H1 (cell line): ENCODE results near the gene C19orf73. TPM values are rescaled to one million over a fixed set of nuclear protein-coding genes. Genes with fewer than 3 reads are reported as not detected.
A peak's percentile ranks its signal among the peaks of the same experiment; 100 is the strongest.

Experiments used
- CTCF ChIA-PET: fragments of 300-600 bp; sonication (Branson Sonifier 250); formaldehyde crosslinking; loops from one replicate; lab custom pipeline; 2021; ENCODE audit not compliant: partially characterized antibody; lab: Charles Lee
- POLR2A ChIA-PET: fragments of 300-600 bp; sonication (Branson Sonifier 250); formaldehyde crosslinking; loops from one replicate; lab custom pipeline; 2021; ENCODE audit warnings: inconsistent platforms; ENCODE audit not compliant: partially characterized antibody; lab: Charles Lee
- DNase-seq, 2 experiments: peaks; one replicate each; pipeline versions ENCODE4 v3.0.0 to v3.0.0-alpha.2; 2010 to 2022; ENCODE audit warnings: low spot score in 2 of 2, low read depth in 1 of 2, mixed read lengths in 1 of 2
- FAIRE-seq: peaks from 2 replicates; lab custom pipeline; 2011; peaks lifted over from hg19 to GRCh38; lab: Jason Lieb, UNC
- H2AFZ ChIP-seq: 2 replicates; pipeline ENCODE4 v1.8.1; 2012; ENCODE audit warnings: low read length, inconsistent platforms
- H2AK5ac ChIP-seq: 2 replicates; pipeline ENCODE4 v1.6.1; 2013; ENCODE audit warnings: low read depth, low read length
- H2BK120ac ChIP-seq: replicated peaks from 2 replicates; pipeline ENCODE3; 2013; ENCODE audit warnings: low read depth, low read length, inconsistent platforms
- H2BK12ac ChIP-seq: 2 replicates; pipeline ENCODE4 v1.6.1; 2013; ENCODE audit warnings: low read depth, low read length
- H2BK15ac ChIP-seq: 2 replicates; pipeline ENCODE4 v1.6.1; 2013; ENCODE audit warnings: low read length
- H2BK20ac ChIP-seq: 2 replicates; pipeline ENCODE4 v1.6.1; 2013; ENCODE audit warnings: low read length
- H2BK5ac ChIP-seq: 2 replicates; pipeline ENCODE4 v1.6.1; 2013; ENCODE audit warnings: low read depth, low read length
- H3K14ac ChIP-seq: 2 replicates; pipeline ENCODE4 v1.6.1; 2013; ENCODE audit warnings: inconsistent platforms; ENCODE audit not compliant: insufficient read length
- H3K18ac ChIP-seq: 2 replicates; pipeline ENCODE4 v1.6.1; 2013; ENCODE audit warnings: low read length; ENCODE audit errors: extremely low read depth
- H3K23ac ChIP-seq: 2 replicates; pipeline ENCODE4 v1.6.1; 2013; ENCODE audit warnings: inconsistent platforms; ENCODE audit not compliant: insufficient read length
- H3K23me2 ChIP-seq: 2 replicates; pipeline ENCODE4 v1.6.1; 2013; ENCODE audit warnings: low read depth, low read length
- H3K27ac ChIP-seq: 2 replicates; pipeline ENCODE4 v1.6.1; 2011; ENCODE audit warnings: low read depth, low read length, inconsistent platforms
- H3K27me3 ChIP-seq, 4 experiments: replicated peaks in 1 of 4; 1 replicate in 1 of 4; 2 replicates in 3 of 4; pipeline versions ENCODE4 v1.6.1 to v1.8.1; 2011 to 2013; ENCODE audit warnings: low read length in 3 of 4, mild to moderate bottlenecking in 3 of 4, inconsistent platforms in 2 of 4, mixed read lengths in 2 of 4, moderate library complexity in 1 of 4; ENCODE audit not compliant: control insufficient read depth in 3 of 4, insufficient read depth in 3 of 4; ENCODE audit errors: extremely low read depth in 1 of 4
- H3K36me3 ChIP-seq, 4 experiments: 2 replicates each; pipeline versions ENCODE4 v1.6.1 to v1.8.1; 2011 to 2013; ENCODE audit warnings: mild to moderate bottlenecking in 4 of 4, low read length in 3 of 4, moderate library complexity in 2 of 4, control low read depth in 1 of 4, inconsistent platforms in 1 of 4; ENCODE audit not compliant: insufficient read depth in 4 of 4, control insufficient read depth in 2 of 4
- H3K4ac ChIP-seq: replicated peaks from 2 replicates; pipeline ENCODE3; 2013; ENCODE audit warnings: low read length, low read depth, mixed read lengths, inconsistent platforms; ENCODE audit not compliant: insufficient read length
- H3K4me1 ChIP-seq, 4 experiments: replicated peaks in 1 of 4; 1 replicate in 1 of 4; 2 replicates in 3 of 4; pipeline versions ENCODE4 v1.6.1 to v1.8.1; 2011 to 2013; ENCODE audit warnings: low read length in 3 of 4, inconsistent platforms in 2 of 4, mixed read lengths in 1 of 4; ENCODE audit not compliant: insufficient read depth in 4 of 4, control insufficient read depth in 3 of 4
- H3K4me2 ChIP-seq, 2 experiments: 2 replicates each; pipeline versions ENCODE4 v1.6.1 to v1.8.1; 2011 to 2013; ENCODE audit warnings: low read depth in 2 of 2, low read length in 2 of 2, control low read depth in 1 of 2, inconsistent platforms in 1 of 2, mild to moderate bottlenecking in 1 of 2; ENCODE audit not compliant: insufficient read depth in 1 of 2
- H3K4me3 ChIP-seq, 4 experiments: fragments of 200-600, 300-600 bp in 1 of 4; sonication (generic), shearing (Covaris generic), sonication (Bioruptor Twin) in 1 of 4; 2 replicates each; pipeline versions ENCODE4 v1.5.1 to v1.8.1; 2011 to 2016; ENCODE audit warnings: low read length in 4 of 4, low read depth in 3 of 4, control low read depth in 2 of 4, inconsistent platforms in 2 of 4, mild to moderate bottlenecking in 2 of 4, mixed read lengths in 1 of 4, moderate library complexity in 1 of 4; ENCODE audit not compliant: insufficient read depth in 2 of 4; ENCODE audit errors: extremely low read depth in 1 of 4
- H3K56ac ChIP-seq: replicated peaks from 2 replicates; pipeline ENCODE3; 2013; ENCODE audit warnings: low read depth, mild to moderate bottlenecking, mixed read lengths, low read length, inconsistent platforms; ENCODE audit not compliant: insufficient read length
- H3K79me1 ChIP-seq: 2 replicates; pipeline ENCODE4 v1.6.1; 2013; ENCODE audit warnings: low read depth, low read length, control low read depth
- H3K79me2 ChIP-seq, 2 experiments: 2 replicates each; pipeline versions ENCODE4 v1.6.1 to v1.8.1; 2012 to 2013; ENCODE audit warnings: low read length in 2 of 2, mild to moderate bottlenecking in 2 of 2, inconsistent platforms in 1 of 2; ENCODE audit not compliant: insufficient read depth in 2 of 2, control insufficient read depth in 1 of 2
- H3K9ac ChIP-seq, 4 experiments: replicated peaks in 1 of 4; 1 replicate in 1 of 4; 2 replicates in 3 of 4; pipeline versions ENCODE4 v1.6.1 to v1.8.1; 2011 to 2013; ENCODE audit warnings: low read depth in 3 of 4, low read length in 3 of 4, control low read depth in 2 of 4, mild to moderate bottlenecking in 2 of 4, moderate library complexity in 2 of 4, inconsistent platforms in 1 of 4; ENCODE audit errors: extremely low read depth in 1 of 4
- H3K9me3 ChIP-seq, 2 experiments: 2 replicates each; pipeline versions ENCODE4 v1.6.1 to v1.8.1; 2012 to 2013; ENCODE audit warnings: mild to moderate bottlenecking in 2 of 2, moderate library complexity in 2 of 2, control low read depth in 1 of 2, inconsistent platforms in 1 of 2, low read depth in 1 of 2, low read length in 1 of 2, mixed read lengths in 1 of 2; ENCODE audit not compliant: insufficient read depth in 2 of 2
- H4K20me1 ChIP-seq, 2 experiments: replicated peaks in 1 of 2; 2 replicates each; pipeline versions ENCODE3 to v1.8.1; 2011 to 2013; ENCODE audit warnings: inconsistent platforms in 2 of 2, low read length in 2 of 2, mild to moderate bottlenecking in 1 of 2; ENCODE audit not compliant: insufficient read depth in 2 of 2, control insufficient read depth in 1 of 2
- H4K5ac ChIP-seq: 2 replicates; pipeline ENCODE4 v1.6.1; 2013; ENCODE audit warnings: low read length, low read depth, mixed read lengths, inconsistent platforms; ENCODE audit not compliant: insufficient read length
- H4K8ac ChIP-seq: 2 replicates; pipeline ENCODE4 v1.8.0; 2013; ENCODE audit warnings: mild to moderate bottlenecking, moderate library complexity, low read length, inconsistent platforms; ENCODE audit not compliant: insufficient read depth; ENCODE audit errors: extremely low read depth
- H4K91ac ChIP-seq: replicated peaks from 2 replicates; pipeline ENCODE3; 2013; ENCODE audit warnings: low read length, mixed read lengths, inconsistent platforms; ENCODE audit not compliant: insufficient read length
- SRF ChIP-seq: IDR thresholded peaks from 2 replicates; pipeline ENCODE4 v1.6.1; 2011; ENCODE audit warnings: mild to moderate bottlenecking, low read depth, low read length, moderate library complexity
- WGBS, 2 experiments: shearing (Covaris generic) in 1 of 2; methylation state at CpG; one replicate each; pipeline versions ENCODE4 v1.1.6 to v1.1.7; 2013 to 2015; ENCODE audit warnings: low lambda C conversion rate in 2 of 2, mixed read lengths in 2 of 2, inconsistent platforms in 1 of 2, low coverage in 1 of 2, missing lambda C conversion rate in 1 of 2; ENCODE audit not compliant: insufficient replicate concordance in 2 of 2, insufficient coverage in 1 of 2, insufficient read length in 1 of 2; ENCODE audit errors: extremely low coverage in 1 of 2, missing lambda C conversion rate in 1 of 2; 5-methylcytosine and 5-hydroxymethylcytosine counted together
- polyA plus RNA-seq, 7 experiments: library from polyadenylated mRNA; depleted of rRNA in 3 of 7; stranded (reverse) in 5 of 7; unstranded in 2 of 7; fragments of >200 nt in 5 of 7; fragments of 200-250 nt in 2 of 7; gene quantifications; 1 replicate in 5 of 7; 2 replicates in 1 of 7; 4 replicates in 1 of 7; pipeline versions ENCODE4 v1.2.1 to v1.2.3, GENCODE V29; 2011 to 2013; ENCODE audit warnings: missing spikeins in 2 of 7, mixed read lengths in 2 of 7
- total RNA-seq: library from RNA; stranded (reverse); fragmentation: NEBNext Ultra II Directional; extraction: Animal tissue kit (Norgen Biotek cat#: 25700); gene quantifications from 2 replicates; pipeline ENCODE4 v1.2.1, GENCODE V29; 2021

C19orf73 gene
- total and polyA plus RNA-seq, 2 of the 8 experiments (the other 6 are each of a cell fraction or from before 2014, with no cell fraction given): 2.5 to 4.6 TPM

DNA sequence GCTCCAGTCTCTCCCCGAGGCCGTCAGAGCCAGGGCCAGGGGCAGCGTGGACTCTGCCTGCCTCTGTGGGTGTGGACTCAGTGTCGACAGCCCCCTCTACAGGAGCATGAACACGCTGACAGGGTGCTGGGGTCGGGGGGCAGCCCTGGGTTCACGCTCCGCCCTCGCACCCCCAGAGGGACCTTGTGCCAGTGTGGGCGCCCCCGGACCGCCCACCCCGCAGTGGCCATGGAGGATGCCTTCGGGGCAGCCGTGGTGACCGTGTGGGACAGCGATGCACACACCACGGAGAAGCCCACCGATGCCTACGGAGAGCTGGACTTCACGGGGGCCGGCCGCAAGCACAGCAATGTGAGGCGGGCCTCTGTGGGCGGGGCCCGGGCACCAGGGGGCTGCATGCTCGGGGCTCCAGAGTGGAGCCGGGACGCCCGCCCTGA is 46.9 kb upstream of the C19orf73 start:
- H4K8ac ChIP-seq: peak overlapping the region; percentile 89; the same call in 1 of the 2 replicates
- no peak overlapping the region; the same call in 1 of the 2 replicates for H2AFZ ChIP-seq
- no peak overlapping the region for H3K27ac ChIP-seq
- H3K79me1 ChIP-seq: no peaks in the 10 kb centered on the region
- no peak overlapping the region for H3K23ac ChIP-seq
- no peaks in the 10 kb centered on the region for H3K79me2 ChIP-seq
- peak in 1 of 2 experiments; percentile 80 for DNase-seq
- no peak overlapping the region for H3K9ac ChIP-seq
- H3K27me3 ChIP-seq: peaks cover 0 to 5% (median 2%) of the 10 kb centered on the region in 4 experiments; a peak in 3 of 7 replicates
- H2BK12ac ChIP-seq: no peak overlapping the region
- H3K9me3 ChIP-seq: no peaks in the 10 kb centered on the region
- H3K4me1 ChIP-seq: peaks cover 0 to 12% (median 8%) of the 10 kb centered on the region in 4 experiments; a peak in 6 of 7 replicates
- H4K5ac ChIP-seq: peak overlapping the region; percentile 26
- H2BK5ac ChIP-seq: no peak overlapping the region
- H2BK20ac ChIP-seq: no peak overlapping the region
- 22% methylated on average over 16 of the region's 30 CpGs; no CpG with 5 or more reads in 1 of the 2 experiments for WGBS, 2 experiments
- H3K14ac ChIP-seq: no peak overlapping the region
- H2AK5ac ChIP-seq: no peak overlapping the region
- no peak overlapping the region for H3K56ac ChIP-seq
- no peak overlapping the region for H3K4ac ChIP-seq
- no peak overlapping the region; the same call in 1 of the 2 replicates for H3K18ac ChIP-seq
- H3K4me2 ChIP-seq: peak overlapping the region; percentile 56 to 93
- peak overlapping the region; percentile 73 for H4K91ac ChIP-seq
- no peak overlapping the region for H2BK120ac ChIP-seq
- H4K20me1 ChIP-seq: no peaks in the 10 kb centered on the region
- FAIRE-seq: no peak
- H3K36me3 ChIP-seq: no peaks in the 10 kb centered on the region
- H2BK15ac ChIP-seq: no peak overlapping the region
- POLR2A ChIA-PET: interaction anchor here (0.5 to 1.6 kb wide), 2 partner anchors 20 to 223 kb away, joined by 3 to 4 read pairs; no protein-coding TSS in a partner anchor
- H3K23me2 ChIP-seq: peaks cover 1% of the 10 kb centered on the region; the same call in 1 of the 2 replicates
- CTCF ChIA-PET: interaction anchor here (0.8 to 3.6 kb wide), 7 partner anchors 11 to 68 kb away, joined by 3 to 15 read pairs (median 7); no protein-coding TSS in a partner anchor
- peak overlapping the region; percentile 19 to 62 (median 44) for H3K4me3 ChIP-seq
- no peak for TF ChIP-seq SRF
